Glomerular visceral epithelial cell (primary cell): ENCODE data around the gene MYCN.

Experiments used
- DNase-seq: peaks from one replicate; pipeline ENCODE4 v3.0.0-alpha.2; 2016; ENCODE audit errors: extremely low spot score

Gene MYCN

GRCh38 chr2:15976354-15976753 lies 36.0 kb downstream of the MYCN start:
- DNase-seq: no peak

- no peak for DNase-seq
Measured at GRCh38 chr2:15979051-15979758, 38.9 kb downstream of the MYCN start.

GRCh38 chr2:15979759-15980604 lies 39.6 kb downstream of the MYCN start:
- no peak for DNase-seq

GRCh38 chr2:15980605-15981098 lies 40.3 kb downstream of the MYCN start:
- no peak for DNase-seq

- DNase-seq: no peak
Measured at GRCh38 chr2:15981646-15982045, 41.3 kb downstream of the MYCN start.

GRCh38 chr2:15982285-15983044 lies 42.1 kb downstream of the MYCN start:
- DNase-seq: no peak

GRCh38 chr2:15983496-15983895 lies 43.1 kb downstream of the MYCN start:
- DNase-seq: no peak

GRCh38 chr2:15984368-15985255 lies 44.3 kb downstream of the MYCN start:
- no peak for DNase-seq

- no peak for DNase-seq
Measured at GRCh38 chr2:15985531-15985930, 45.2 kb downstream of the MYCN start.

GRCh38 chr2:15986068-15986560 lies 45.8 kb downstream of the MYCN start:
- DNase-seq: no peak

GRCh38 chr2:15986644-15987043 lies 46.3 kb downstream of the MYCN start:
- no peak for DNase-seq

GRCh38 chr2:15988733-15989132 lies 48.4 kb downstream of the MYCN start:
- no peak for DNase-seq

GRCh38 chr2:15989559-15989958 lies 49.2 kb downstream of the MYCN start:
- no peak for DNase-seq

GRCh38 chr2:15990151-15991101 lies 50.1 kb downstream of the MYCN start:
- no peak for DNase-seq

GRCh38 chr2:15991231-15991630 lies 50.9 kb downstream of the MYCN start:
- no peak for DNase-seq

GRCh38 chr2:15992457-15993231 lies 52.3 kb downstream of the MYCN start:
- no peak for DNase-seq

- no peak for DNase-seq
Measured at GRCh38 chr2:15993232-15993610, 52.9 kb downstream of the MYCN start.

GRCh38 chr2:15993666-15994065 lies 53.3 kb downstream of the MYCN start:
- DNase-seq: no peak

GRCh38 chr2:15995603-15996002 lies 55.3 kb downstream of the MYCN start:
- no peak for DNase-seq
